ENCODE data around the gene AKR1B1.

GRCh38 chr7:134425777-134426176, 33.1 kb downstream of the AKR1B1 start:
- TF ChIP-seq POLR2A (IDR thresholded peaks at IDR 0.05; ENCODE audit: low read length): no peak
- no peak for TF ChIP-seq GATA1 (IDR thresholded peaks at IDR 0.05; ENCODE audit: low read depth, low read length)

Measured in erythroblast (primary cell).